SKM-1 (cell line): ENCODE measurements around the gene RAET1L.
"Not testable (repeated sequence)": the region's sequence is repeated elsewhere in the genome, so short reads cannot be mapped to it uniquely, and the experiment has no call there.

Experiments used
- DNase-seq: peaks from one replicate; lab custom pipeline; 2025; ENCODE audit not compliant: unreplicated experiment; lab: John Stamatoyannopoulos, UW

RAET1L gene

GRCh38 chr6:149995235-149995750 lies 30.0 kb downstream of the RAET1L start:
- DNase-seq: no peak

- no peak for DNase-seq
Observed at GRCh38 chr6:149991838-149992237, 33.5 kb downstream of the RAET1L start.

GRCh38 chr6:149991472-149991795 lies 33.9 kb downstream of the RAET1L start:
- DNase-seq: not testable (repeated sequence)

- no peak for DNase-seq
Observed at GRCh38 chr6:149990661-149991471, 34.5 kb downstream of the RAET1L start.

- DNase-seq: no peak
Observed at GRCh38 chr6:149990212-149990660, 35.1 kb downstream of the RAET1L start.

GRCh38 chr6:149988550-149989346 lies 36.6 kb downstream of the RAET1L start:
- DNase-seq: no peak

GRCh38 chr6:149987602-149988107 lies 37.7 kb downstream of the RAET1L start:
- DNase-seq: no peak

GRCh38 chr6:149985481-149985937 lies 39.8 kb downstream of the RAET1L start:
- DNase-seq: no peak

GRCh38 chr6:149984773-149985172 lies 40.6 kb downstream of the RAET1L start:
- no peak for DNase-seq

GRCh38 chr6:149983145-149983544 lies 42.2 kb downstream of the RAET1L start:
- DNase-seq: no peak

- DNase-seq: no peak
Observed at GRCh38 chr6:149979293-149979692, 46.0 kb downstream of the RAET1L start.

- no peak for DNase-seq
Observed at GRCh38 chr6:149978610-149979009, 46.7 kb downstream of the RAET1L start.

- DNase-seq: no peak
Observed at GRCh38 chr6:149977221-149977620, 48.1 kb downstream of the RAET1L start.

GRCh38 chr6:149975400-149975799 lies 49.9 kb downstream of the RAET1L start:
- DNase-seq: no peak

- no peak for DNase-seq
Observed at GRCh38 chr6:149974825-149975224, 50.5 kb downstream of the RAET1L start.

- DNase-seq: not testable (repeated sequence)
Observed at GRCh38 chr6:149974394-149974793, 50.9 kb downstream of the RAET1L start.

GRCh38 chr6:149969635-149970034 lies 55.7 kb downstream of the RAET1L start:
- DNase-seq: no peak

GRCh38 chr6:149968909-149969308 lies 56.4 kb downstream of the RAET1L start:
- not testable (repeated sequence) for DNase-seq
